BLaER1 treated with 17β-estradiol and CSF1 and Interleukin-3, amounts not matched to agents 10 nM and 100 nM (cell line): ENCODE results near the gene KLHL10.
A peak's percentile ranks its signal among the peaks of the same experiment; 100 is the strongest.
"Not testable (repeated sequence)": the region's sequence is repeated elsewhere in the genome, so short reads cannot be mapped to it uniquely, and the experiment has no call there.

Source experiments
- H3K27ac ChIP-seq, 11 experiments: shearing (Covaris generic); formaldehyde crosslinking; 2 replicates each; pipeline ENCODE4 v1.8.1; 2022
- H3K27me3 ChIP-seq, 11 experiments: shearing (Covaris generic); formaldehyde crosslinking; 2 replicates each; pipeline ENCODE4 v1.8.1; 2022
- H3K36me3 ChIP-seq, 11 experiments: shearing (Covaris generic); formaldehyde crosslinking; 2 replicates each; pipeline ENCODE4 v1.8.1; 2022
- H3K4me1 ChIP-seq, 10 experiments: shearing (Covaris generic); formaldehyde crosslinking; 2 replicates each; pipeline ENCODE4 v1.8.1; 2022
- H3K4me2 ChIP-seq, 11 experiments: shearing (Covaris generic); formaldehyde crosslinking; 2 replicates each; pipeline ENCODE4 v1.8.1; 2022
- H3K4me3 ChIP-seq, 10 experiments: shearing (Covaris generic); formaldehyde crosslinking; 2 replicates each; pipeline ENCODE4 v1.8.1; 2022
- H3K9ac ChIP-seq, 11 experiments: shearing (Covaris generic); formaldehyde crosslinking; 2 replicates each; pipeline ENCODE4 v1.8.1; 2022
- H3K9me3 ChIP-seq, 11 experiments: shearing (Covaris generic); formaldehyde crosslinking; replicated peaks in 1 of 11; 2 replicates each; pipeline ENCODE4 v1.8.1; 2022
- H4K20me1 ChIP-seq, 11 experiments: shearing (Covaris generic); formaldehyde crosslinking; 2 replicates each; pipeline ENCODE4 v1.8.1; 2022
- Cebpa-rat ChIP-seq, 11 experiments: shearing (Covaris generic); IDR thresholded peaks; 2 replicates each; pipeline ENCODE4 v1.8.1; 2022

KLHL10 gene

DNA sequence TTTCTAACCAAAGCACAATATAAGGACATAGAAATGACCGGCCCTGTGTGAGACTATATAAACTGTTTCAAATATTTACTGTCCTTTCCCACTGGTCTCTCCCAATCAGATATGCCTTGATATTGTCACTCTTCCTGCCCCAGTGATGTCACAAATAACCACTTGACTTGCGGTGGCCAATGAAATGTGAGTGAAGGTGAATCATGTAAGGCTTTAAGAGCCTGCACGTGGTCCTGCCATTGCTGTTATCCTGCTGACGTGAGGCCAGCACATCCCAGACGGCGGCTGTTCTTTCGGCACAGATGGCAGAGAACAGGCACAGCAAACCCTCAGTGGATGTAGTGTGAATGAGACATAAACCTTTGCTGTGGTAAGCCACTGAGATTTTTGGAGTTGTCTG is 33.0 kb downstream of the KLHL10 start:
- peaks cover 0 to 33% (median 7%) of the 10 kb centered on the region in 11 experiments; a peak in 8 of 22 replicates for H4K20me1 ChIP-seq
- no peak overlapping the region for H3K9ac ChIP-seq
- H3K4me1 ChIP-seq: peaks cover 0 to 3% (median 0%) of the 10 kb centered on the region in 10 experiments; a peak in 2 of 20 replicates
- no peak overlapping the region for H3K27ac ChIP-seq
- H3K27me3 ChIP-seq: no peaks in the 10 kb centered on the region
- H3K4me2 ChIP-seq: no peak overlapping the region
- peaks cover 78 to 92% (median 90%) of the 10 kb centered on the region in 11 experiments for H3K36me3 ChIP-seq
- no peaks in the 10 kb centered on the region for H3K9me3 ChIP-seq
- no peak for TF ChIP-seq Cebpa-rat (IDR thresholded peaks at IDR 0.05)
- H3K4me3 ChIP-seq: no peak overlapping the region

DNA sequence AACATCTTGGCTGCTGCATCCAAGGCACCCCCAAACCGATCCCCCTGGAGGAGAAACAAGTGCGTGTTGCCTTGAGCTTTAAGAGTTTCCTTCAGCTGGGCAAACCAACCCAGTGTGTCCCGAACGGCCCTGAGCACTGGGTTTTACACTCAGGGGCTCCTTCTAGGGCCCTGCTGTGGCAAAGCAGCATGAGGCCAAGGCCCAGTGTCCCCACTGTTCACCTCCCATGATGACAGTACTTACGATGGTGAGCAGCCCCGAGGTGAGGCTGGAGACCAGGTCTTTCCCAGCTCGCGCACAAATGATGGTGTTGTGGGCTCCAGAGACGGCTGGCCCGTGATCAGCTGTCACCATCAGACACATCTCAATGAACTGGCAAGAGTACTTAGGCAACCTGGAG is 34.2 kb downstream of the KLHL10 start:
- TF ChIP-seq Cebpa-rat (IDR thresholded peaks at IDR 0.05): no peak
- Histone ChIP-seq H3K9me3 (peaks cover 0 to 2% (median 0%) of the 10 kb centered on the region in 11 experiments; a peak in 3 of 22 replicates), H4K20me1 (peaks cover 0 to 33% (median 7%) of the 10 kb centered on the region in 11 experiments; a peak in 8 of 22 replicates), H3K4me3 (no peak overlapping the region), H3K4me2 (no peak overlapping the region), H3K27ac (no peak overlapping the region), H3K9ac (no peak overlapping the region), H3K27me3 (no peaks in the 10 kb centered on the region), H3K4me1 (no peaks in the 10 kb centered on the region), H3K36me3 (peaks cover 77 to 97% (median 92%) of the 10 kb centered on the region in 11 experiments)

DNA sequence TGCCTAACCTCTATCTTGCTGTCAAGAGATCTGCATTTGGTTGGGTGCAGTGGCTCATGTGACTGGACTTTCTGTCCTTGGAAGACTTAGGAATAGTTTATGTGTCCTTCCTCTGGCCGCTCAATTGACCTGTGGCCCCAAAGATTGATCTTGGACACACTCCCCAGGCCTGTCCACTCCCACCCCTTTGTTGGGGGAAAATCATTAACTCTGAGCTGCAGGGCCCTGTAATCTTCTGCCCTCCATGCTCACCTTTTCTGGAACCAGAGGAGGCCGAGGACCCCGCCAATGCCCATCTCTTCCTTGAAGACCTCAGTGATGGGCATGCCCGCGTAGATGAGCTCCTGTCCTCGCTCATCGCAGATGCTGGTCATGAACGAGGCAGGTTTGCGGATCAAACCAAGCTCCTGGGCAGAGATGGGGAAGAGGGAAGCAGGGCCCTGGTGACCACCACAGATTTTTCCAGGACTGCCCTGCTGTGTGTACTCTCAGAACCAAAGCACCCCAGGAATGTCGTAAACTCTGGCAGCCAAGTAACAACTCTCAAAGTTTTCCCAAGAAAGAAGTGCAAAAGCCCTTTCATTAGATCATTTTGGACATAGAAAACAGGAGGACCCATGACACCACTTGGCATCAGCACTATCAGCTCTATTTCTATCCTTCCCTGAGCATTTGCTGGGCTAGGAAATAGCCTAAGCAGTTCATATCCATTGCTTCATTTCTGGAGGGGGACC is 36.1 kb downstream of the KLHL10 start:
- Histone ChIP-seq H3K4me3 (no peak overlapping the region), H3K4me1 (no peaks in the 10 kb centered on the region), H3K4me2 (no peak overlapping the region), H3K27me3 (no peaks in the 10 kb centered on the region), H4K20me1 (peaks cover 0 to 33% (median 8%) of the 10 kb centered on the region in 11 experiments; a peak in 8 of 22 replicates), H3K36me3 (peaks cover 78 to 97% (median 94%) of the 10 kb centered on the region in 11 experiments), H3K27ac (no peak overlapping the region), H3K9ac (no peak overlapping the region), H3K9me3 (peaks cover 0 to 12% (median 3%) of the 10 kb centered on the region in 11 experiments; a peak in 6 of 22 replicates)
- no peak for TF ChIP-seq Cebpa-rat (IDR thresholded peaks at IDR 0.05)

DNA sequence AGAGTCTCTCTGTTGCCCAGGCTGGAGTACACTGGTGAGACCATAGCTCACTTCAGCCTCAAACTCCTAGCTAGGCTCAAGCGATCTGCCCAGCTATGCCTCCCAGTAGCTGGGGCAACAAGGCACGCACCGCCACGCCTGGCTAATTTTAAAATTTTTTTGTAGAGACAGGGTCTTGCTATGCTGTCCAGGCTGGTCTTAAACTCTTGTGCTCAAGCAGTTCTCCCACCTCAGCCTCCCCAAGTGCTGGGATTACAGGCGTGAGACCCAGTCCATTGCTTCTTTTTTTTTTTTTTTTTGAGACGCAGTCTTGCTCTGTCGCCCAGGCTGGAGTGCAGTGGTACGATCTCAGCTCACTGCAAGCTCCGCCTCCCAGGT is 36.7 kb downstream of the KLHL10 start:
- H3K27me3 ChIP-seq, H3K27ac ChIP-seq, H3K4me1 ChIP-seq, H3K4me3 ChIP-seq, H3K9ac ChIP-seq, H3K4me2 ChIP-seq: not testable (repeated sequence)
- H4K20me1 ChIP-seq: peaks cover 0 to 30% (median 8%) of the 10 kb centered on the region in 11 experiments; a peak in 9 of 22 replicates
- peaks cover 0 to 12% (median 3%) of the 10 kb centered on the region in 11 experiments; a peak in 6 of 22 replicates for H3K9me3 ChIP-seq
- peaks cover 78 to 97% (median 94%) of the 10 kb centered on the region in 11 experiments for H3K36me3 ChIP-seq

DNA sequence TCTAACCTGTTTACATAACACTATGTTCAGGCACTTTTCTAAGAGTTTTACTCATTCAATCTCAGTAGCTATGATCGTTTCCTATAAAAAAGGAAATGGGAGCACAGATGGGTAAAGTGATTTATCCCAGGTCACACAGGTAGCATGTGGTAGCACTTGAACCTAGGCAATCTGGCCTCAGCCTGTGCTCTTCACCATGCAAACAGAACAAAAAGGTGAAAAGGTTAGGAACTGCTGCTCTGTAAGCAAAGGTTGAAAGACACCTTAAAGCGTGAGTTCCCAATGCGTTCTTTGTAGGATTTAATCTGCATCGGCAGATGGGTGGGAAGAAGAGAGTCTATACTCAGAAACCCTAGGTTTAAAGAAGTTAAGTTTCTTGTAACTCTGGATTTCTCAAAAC is 42.5 kb downstream of the KLHL10 start:
- Histone ChIP-seq H4K20me1 (peaks cover 0 to 54% (median 23%) of the 10 kb centered on the region in 11 experiments; a peak in 14 of 22 replicates), H3K27me3 (no peaks in the 10 kb centered on the region), H3K27ac (no peak overlapping the region), H3K4me2 (no peak overlapping the region), H3K36me3 (peaks cover 86 to 97% (median 93%) of the 10 kb centered on the region in 11 experiments), H3K4me3 (no peak overlapping the region), H3K9ac (no peak overlapping the region), H3K9me3 (peaks cover 0 to 12% (median 3%) of the 10 kb centered on the region in 11 experiments; a peak in 6 of 22 replicates), H3K4me1 (no peaks in the 10 kb centered on the region)
- TF ChIP-seq Cebpa-rat (IDR thresholded peaks at IDR 0.05): no peak

DNA sequence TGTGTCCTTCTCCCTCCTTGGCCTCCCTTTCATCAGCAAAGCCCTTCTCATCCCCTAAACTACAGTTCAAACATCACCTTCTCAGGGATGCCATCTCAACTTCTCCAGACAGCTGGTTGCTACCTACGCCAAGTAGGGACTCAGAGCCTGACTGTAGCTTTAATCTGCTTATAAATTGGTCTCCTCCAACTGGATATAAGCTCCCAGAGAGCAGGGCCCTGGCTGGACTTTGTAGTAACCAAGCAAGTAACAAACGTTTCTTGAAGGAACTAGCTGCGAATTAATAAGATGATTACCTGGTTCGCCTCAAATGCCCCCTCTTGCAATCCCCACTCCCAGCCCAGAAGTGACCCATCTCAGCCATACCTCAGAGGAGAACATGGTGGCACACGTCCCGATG is 45.1 kb downstream of the KLHL10 start:
- Histone ChIP-seq H3K4me2 (no peak overlapping the region), H3K36me3 (peaks cover 99 to 100% (median 100%) of the 10 kb centered on the region in 11 experiments), H4K20me1 (peaks cover 0 to 81% (median 40%) of the 10 kb centered on the region in 11 experiments; a peak in 15 of 22 replicates), H3K4me1 (peaks cover 0 to 9% (median 0%) of the 10 kb centered on the region in 10 experiments; a peak in 3 of 20 replicates), H3K9ac (no peak overlapping the region), H3K4me3 (no peak overlapping the region), H3K27ac (no peak overlapping the region), H3K27me3 (no peaks in the 10 kb centered on the region), H3K9me3 (peaks cover 0 to 9% (median 0%) of the 10 kb centered on the region in 11 experiments; a peak in 4 of 22 replicates)
- TF ChIP-seq Cebpa-rat (IDR thresholded peaks at IDR 0.05): no peak

DNA sequence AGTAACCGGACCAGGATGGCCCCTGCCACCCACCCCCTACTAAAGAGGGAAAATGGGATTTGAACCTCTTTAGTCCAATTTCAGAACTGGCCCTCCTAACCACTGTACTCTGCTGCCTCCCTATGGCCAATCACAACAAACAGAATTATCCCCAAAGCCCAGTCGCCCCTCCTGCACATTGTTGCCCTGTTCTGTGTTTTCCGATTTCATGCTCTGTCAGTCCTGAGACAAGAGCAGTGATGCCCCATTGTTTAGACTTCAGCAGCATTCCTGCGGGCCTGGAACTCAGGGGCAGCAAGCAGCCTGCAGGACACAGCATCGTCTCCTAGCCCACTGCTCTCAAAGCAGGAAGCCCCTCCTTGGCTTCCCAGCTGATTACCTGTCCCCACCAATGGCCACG is 48.1 kb downstream of the KLHL10 start:
- no peak for TF ChIP-seq Cebpa-rat (IDR thresholded peaks at IDR 0.05)
- Histone ChIP-seq H3K4me2 (no peak overlapping the region), H4K20me1 (peaks cover 0 to 82% (median 46%) of the 10 kb centered on the region in 11 experiments; a peak in 15 of 22 replicates), H3K4me3 (no peak overlapping the region), H3K27me3 (no peaks in the 10 kb centered on the region), H3K36me3 (peaks cover 97 to 100% (median 100%) of the 10 kb centered on the region in 11 experiments), H3K27ac (no peak overlapping the region), H3K4me1 (peaks cover 0 to 9% (median 0%) of the 10 kb centered on the region in 10 experiments; a peak in 3 of 20 replicates), H3K9me3 (no peaks in the 10 kb centered on the region), H3K9ac (0 out of 22 replicates have a peak overlapping the region, but pooled peaks of 1 of the 11 experiments have one; percentile 10)

DNA sequence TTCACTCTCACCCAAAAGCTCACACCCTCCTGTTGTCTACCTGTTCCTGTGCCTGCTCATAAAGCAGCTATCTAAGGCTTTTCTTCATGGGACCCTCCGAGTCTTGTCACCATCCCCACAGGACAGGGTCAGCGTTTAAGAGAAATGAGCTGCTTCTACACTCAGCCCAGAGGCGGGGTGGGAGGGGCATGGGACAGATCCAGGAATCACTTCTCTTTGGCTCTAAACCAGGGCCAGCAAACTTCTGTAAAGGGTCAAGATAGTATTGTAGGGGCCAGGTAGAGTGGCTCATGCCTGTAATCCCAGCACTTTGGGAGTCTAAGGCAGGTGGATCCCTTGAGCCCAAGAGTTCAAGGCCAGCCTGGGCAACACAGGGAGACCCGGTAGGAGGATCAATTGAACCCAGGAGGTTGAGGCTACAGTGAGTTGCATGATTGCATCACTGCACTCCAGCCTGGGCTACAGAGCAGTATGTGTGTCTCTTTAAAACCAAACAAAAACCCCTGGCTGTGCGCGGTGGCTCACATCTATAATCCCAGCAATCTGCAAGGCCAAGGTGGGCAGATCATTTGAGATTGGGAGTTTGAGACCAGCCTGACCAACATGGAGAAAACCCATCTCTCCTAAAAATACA is 50.8 kb downstream of the KLHL10 start:
- no peak overlapping the region for H3K4me3 ChIP-seq
- H3K27ac ChIP-seq: no peak overlapping the region
- H4K20me1 ChIP-seq: peaks cover 0 to 84% (median 49%) of the 10 kb centered on the region in 11 experiments; a peak in 15 of 22 replicates
- peaks cover 98 to 100% (median 100%) of the 10 kb centered on the region in 11 experiments for H3K36me3 ChIP-seq
- H3K9ac ChIP-seq: peak overlapping the region in 1 of 11 experiments; percentile 19; a peak in 2 of 22 replicates
- no peaks in the 10 kb centered on the region for H3K9me3 ChIP-seq
- peaks cover 0 to 9% (median 0%) of the 10 kb centered on the region in 10 experiments; a peak in 3 of 20 replicates for H3K4me1 ChIP-seq
- H3K27me3 ChIP-seq: no peaks in the 10 kb centered on the region
- 0 out of 22 replicates have a peak, but pooled peaks of 1 of the 11 experiments have one; percentile 22 for TF ChIP-seq Cebpa-rat (IDR thresholded peaks at IDR 0.05)
- no peak overlapping the region for H3K4me2 ChIP-seq
